OCI-LY1 (cell line): ENCODE data around the gene FAM111A.

Source experiments
- H2AFZ ChIP-seq: fragments of 200-600 bp; sonication (generic), shearing (Covaris generic); 2 replicates; pipeline ENCODE4 v1.6.0; 2014; ENCODE audit warnings: antibody characterized with exemption, mild to moderate bottlenecking, low read length
- H3F3A ChIP-seq: fragments of 200-600 bp; sonication (generic), shearing (Covaris generic); 2 replicates; pipeline ENCODE4 v1.6.0; 2014; ENCODE audit warnings: mild to moderate bottlenecking, antibody characterized with exemption, low read length, moderate library complexity; ENCODE audit not compliant: insufficient read depth
- H3K27ac ChIP-seq: fragments of 200-600 bp; sonication (generic); 2 replicates; pipeline ENCODE4 v1.5.1; 2014; ENCODE audit warnings: low read length, mixed run types, mild to moderate bottlenecking, low read depth; ENCODE audit not compliant: poor library complexity, severe bottlenecking
- H3K27me3 ChIP-seq: fragments of 200-600 bp; sonication (generic); 2 replicates; pipeline ENCODE4 v1.6.0; 2014; ENCODE audit warnings: antibody characterized with exemption, mild to moderate bottlenecking, low read length, moderate library complexity; ENCODE audit not compliant: insufficient read depth
- H3K36me3 ChIP-seq: fragments of 200-600 bp; sonication (generic); 2 replicates; pipeline ENCODE4 v1.6.1; 2014; ENCODE audit warnings: mild to moderate bottlenecking, antibody characterized with exemption, low read length, moderate library complexity, mixed read lengths; ENCODE audit not compliant: insufficient read depth
- H3K4me1 ChIP-seq: fragments of 200-600 bp; sonication (generic); 2 replicates; pipeline ENCODE4 v1.5.1; 2014; ENCODE audit warnings: mild to moderate bottlenecking, low read length, moderate library complexity; ENCODE audit not compliant: insufficient read depth, severe bottlenecking
- H3K4me2 ChIP-seq: fragments of 200-600 bp; sonication (generic), shearing (Covaris generic); 2 replicates; pipeline ENCODE4 v1.6.1; 2014; ENCODE audit warnings: low read length
- H3K4me3 ChIP-seq: fragments of 200-600 bp; sonication (generic); 2 replicates; pipeline ENCODE4 v1.5.1; 2014; ENCODE audit warnings: low read length, low read depth, mild to moderate bottlenecking, mixed read lengths; ENCODE audit not compliant: poor library complexity, severe bottlenecking
- H3K79me2 ChIP-seq: fragments of 200-600 bp; shearing (Covaris generic); 2 replicates; pipeline ENCODE4 v1.6.1; 2016; ENCODE audit warnings: mixed run types, low read length, mixed read lengths; ENCODE audit not compliant: insufficient read depth
- H3K9ac ChIP-seq: fragments of 200-600 bp; sonication (generic), shearing (Covaris generic); 2 replicates; pipeline ENCODE4 v1.6.1; 2014; ENCODE audit warnings: mild to moderate bottlenecking, low read length, mixed read lengths
- H3K9me2 ChIP-seq: fragments of 200-600 bp; sonication (generic), shearing (Covaris generic); 2 replicates; pipeline ENCODE4 v1.6.1; 2014; ENCODE audit warnings: low read depth, mild to moderate bottlenecking, low read length, mixed read lengths
- H3K9me3 ChIP-seq: fragments of 200-600 bp; shearing (Covaris generic); 2 replicates; pipeline ENCODE4 v1.6.1; 2014; ENCODE audit warnings: low read length, mixed read lengths
- H4K20me1 ChIP-seq: fragments of 200-600 bp; sonication (generic), shearing (Covaris generic); 2 replicates; pipeline ENCODE4 v1.6.0; 2016; ENCODE audit warnings: mild to moderate bottlenecking, low read length; ENCODE audit not compliant: insufficient read depth
- EZH2 ChIP-seq: fragments of 200-600 bp; sonication (generic), shearing (Covaris generic); IDR thresholded peaks from 2 replicates; pipeline ENCODE4 v1.8.0; 2017; ENCODE audit warnings: borderline replicate concordance, mixed run types, mild to moderate bottlenecking, antibody characterized with exemption, low read length, moderate library complexity, mixed read lengths
- TF ChIP-seq, protein P1 (sequence below): fragments of 200-600 bp; sonication (generic), shearing (Covaris generic); IDR thresholded peaks from 2 replicates; pipeline ENCODE4 v1.5.1; 2017; ENCODE audit warnings: mild to moderate bottlenecking, antibody characterized with exemption, low read length, moderate library complexity, mixed read lengths

FAM111A gene

DNA sequence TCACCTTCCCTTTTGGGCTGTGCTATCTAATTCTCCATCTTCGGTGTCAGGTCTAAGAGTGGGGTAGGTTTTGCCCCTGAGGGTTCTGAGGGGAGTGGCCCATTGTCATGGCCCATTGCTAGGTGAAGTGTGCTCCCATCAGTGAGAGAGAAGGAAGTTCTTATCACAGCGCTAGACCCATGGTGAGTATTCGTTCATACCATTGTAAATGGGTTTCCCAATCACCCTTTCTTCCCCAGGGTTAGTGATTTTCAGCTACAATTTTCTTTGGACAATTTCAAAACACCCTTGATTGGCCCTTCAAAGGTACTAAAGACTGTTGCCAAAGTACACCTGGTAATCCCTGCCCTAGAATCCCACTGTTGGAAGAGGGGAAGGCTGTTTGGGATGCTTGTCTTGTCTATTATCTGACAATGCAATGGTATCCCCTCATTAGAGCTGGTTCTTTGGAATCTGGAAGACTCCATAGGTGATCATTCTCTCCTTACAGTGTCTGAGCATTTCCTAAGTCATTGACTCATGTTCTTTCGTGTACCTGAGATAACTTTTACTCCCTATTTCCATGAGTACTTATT is 49.9 kb downstream of the FAM111A start:
- no peak for TF ChIP-seq EZH2
- TF ChIP-seq, protein P1, sequence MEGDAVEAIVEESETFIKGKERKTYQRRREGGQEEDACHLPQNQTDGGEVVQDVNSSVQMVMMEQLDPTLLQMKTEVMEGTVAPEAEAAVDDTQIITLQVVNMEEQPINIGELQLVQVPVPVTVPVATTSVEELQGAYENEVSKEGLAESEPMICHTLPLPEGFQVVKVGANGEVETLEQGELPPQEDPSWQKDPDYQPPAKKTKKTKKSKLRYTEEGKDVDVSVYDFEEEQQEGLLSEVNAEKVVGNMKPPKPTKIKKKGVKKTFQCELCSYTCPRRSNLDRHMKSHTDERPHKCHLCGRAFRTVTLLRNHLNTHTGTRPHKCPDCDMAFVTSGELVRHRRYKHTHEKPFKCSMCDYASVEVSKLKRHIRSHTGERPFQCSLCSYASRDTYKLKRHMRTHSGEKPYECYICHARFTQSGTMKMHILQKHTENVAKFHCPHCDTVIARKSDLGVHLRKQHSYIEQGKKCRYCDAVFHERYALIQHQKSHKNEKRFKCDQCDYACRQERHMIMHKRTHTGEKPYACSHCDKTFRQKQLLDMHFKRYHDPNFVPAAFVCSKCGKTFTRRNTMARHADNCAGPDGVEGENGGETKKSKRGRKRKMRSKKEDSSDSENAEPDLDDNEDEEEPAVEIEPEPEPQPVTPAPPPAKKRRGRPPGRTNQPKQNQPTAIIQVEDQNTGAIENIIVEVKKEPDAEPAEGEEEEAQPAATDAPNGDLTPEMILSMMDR = no peak
- H3K36me3 ChIP-seq = no peaks in the 10 kb centered on the region
- no peak overlapping the region for H3K9ac ChIP-seq

GRCh38 chr11:59193587-59194130 is 51.0 kb downstream of the FAM111A start:
- Histone ChIP-seq H3K27me3 (no peaks in the 10 kb centered on the region), H2AFZ (no peak overlapping the region), H4K20me1 (no peaks in the 10 kb centered on the region), H3K9me3 (no peaks in the 10 kb centered on the region), H3K9me2 (no peaks in the 10 kb centered on the region), H3K4me3 (no peak overlapping the region), H3F3A (no peaks in the 10 kb centered on the region), H3K36me3 (no peaks in the 10 kb centered on the region), H3K9ac (no peak overlapping the region), H3K79me2 (no peaks in the 10 kb centered on the region), H3K4me2 (no peak overlapping the region), H3K27ac (no peak overlapping the region), H3K4me1 (peaks cover 4% of the 10 kb centered on the region)
- no peak for TF ChIP-seq EZH2
- TF ChIP-seq, protein P1 = no peak

More for the DNA sequence above, 49.9 kb downstream of the FAM111A start:
- Histone ChIP-seq H3K4me3 (no peak overlapping the region), H3K4me2 (no peak overlapping the region), H3K9me3 (no peaks in the 10 kb centered on the region), H2AFZ (no peak overlapping the region), H3K79me2 (no peaks in the 10 kb centered on the region), H3K9me2 (no peaks in the 10 kb centered on the region), H3K27ac (no peak overlapping the region), H4K20me1 (no peaks in the 10 kb centered on the region), H3K27me3 (no peaks in the 10 kb centered on the region), H3K4me1 (no peaks in the 10 kb centered on the region), H3F3A (no peaks in the 10 kb centered on the region)

GRCh38 chr11:59195586-59195985 is 52.9 kb downstream of the FAM111A start:
- Histone ChIP-seq H3K9me2 (no peaks in the 10 kb centered on the region), H3K4me3 (no peak overlapping the region), H3K27me3 (no peaks in the 10 kb centered on the region), H3K36me3 (no peaks in the 10 kb centered on the region), H3K9me3 (no peaks in the 10 kb centered on the region), H3K27ac (no peak overlapping the region), H3K79me2 (no peaks in the 10 kb centered on the region), H3K4me2 (no peak overlapping the region), H2AFZ (no peak overlapping the region), H4K20me1 (no peaks in the 10 kb centered on the region), H3F3A (no peaks in the 10 kb centered on the region), H3K9ac (no peak overlapping the region), H3K4me1 (peaks cover 15% of the 10 kb centered on the region)
- TF ChIP-seq, protein P1 = no peak
- no peak for TF ChIP-seq EZH2
